HG03025 (cell line): ENCODE measurements around the gene SMO.
"Not testable (repeated sequence)": the region's sequence is repeated elsewhere in the genome, so short reads cannot be mapped to it uniquely, and the experiment has no call there.

Source experiments
- ATAC-seq: cut with Tn5 transposase; IDR thresholded peaks from one replicate; pipeline ENCODE4 v1.9.1; 2021; ENCODE audit warnings: mild to moderate bottlenecking, moderate library complexity; ENCODE audit not compliant: unreplicated experiment, low FRiP score

Gene SMO

GRCh38 chr7:129169171-129169671, 19.2 kb upstream of the SMO start:
- no peak for ATAC-seq

GRCh38 chr7:129169686-129170440, 18.6 kb upstream of the SMO start:
- ATAC-seq = no peak

- no peak for ATAC-seq
These were observed 17.9 kb upstream of the SMO start for GRCh38 chr7:129170441-129171021.

- ATAC-seq = not testable (repeated sequence)
These were observed 14.6 kb upstream of the SMO start for GRCh38 chr7:129173861-129174260.

GRCh38 chr7:129176916-129177710, 11.3 kb upstream of the SMO start:
- ATAC-seq = no peak

- no peak for ATAC-seq
These were observed 3.3 kb upstream of the SMO start for GRCh38 chr7:129184981-129185670.

GRCh38 chr7:129186749-129187260, 1.6 kb upstream of the SMO start:
- ATAC-seq = no peak

- ATAC-seq = no peak
These were observed 607 bp upstream of the SMO start for GRCh38 chr7:129187681-129188371.

- ATAC-seq = no peak
These were observed 643 bp downstream of the SMO start for GRCh38 chr7:129188892-129189660.

GRCh38 chr7:129189661-129190310, 1.4 kb downstream of the SMO start:
- ATAC-seq = no peak

- ATAC-seq = no peak
These were observed 2.8 kb downstream of the SMO start for GRCh38 chr7:129191272-129191671.

- ATAC-seq = no peak
These were observed 5.5 kb downstream of the SMO start for GRCh38 chr7:129193892-129194291.

- ATAC-seq = no peak
These were observed 9.3 kb downstream of the SMO start for GRCh38 chr7:129197771-129198170.

GRCh38 chr7:129199406-129199805, 11.0 kb downstream of the SMO start:
- ATAC-seq = no peak

GRCh38 chr7:129202058-129202777, 13.8 kb downstream of the SMO start:
- no peak for ATAC-seq

- ATAC-seq = no peak
These were observed 14.8 kb downstream of the SMO start for GRCh38 chr7:129203050-129203741.

- no peak for ATAC-seq
These were observed 16.8 kb downstream of the SMO start for GRCh38 chr7:129205126-129205818.
